ENCODE measurements around the gene UBXN2A.
"Not testable (repeated sequence)": the region's sequence is repeated elsewhere in the genome, so short reads cannot be mapped to it uniquely, and the experiment has no call there.

Gene UBXN2A

GRCh38 chr2:24014902-24015301 is 74.6 kb downstream of the UBXN2A start:
- DNase-seq, result not testable (repeated sequence)

DNA sequence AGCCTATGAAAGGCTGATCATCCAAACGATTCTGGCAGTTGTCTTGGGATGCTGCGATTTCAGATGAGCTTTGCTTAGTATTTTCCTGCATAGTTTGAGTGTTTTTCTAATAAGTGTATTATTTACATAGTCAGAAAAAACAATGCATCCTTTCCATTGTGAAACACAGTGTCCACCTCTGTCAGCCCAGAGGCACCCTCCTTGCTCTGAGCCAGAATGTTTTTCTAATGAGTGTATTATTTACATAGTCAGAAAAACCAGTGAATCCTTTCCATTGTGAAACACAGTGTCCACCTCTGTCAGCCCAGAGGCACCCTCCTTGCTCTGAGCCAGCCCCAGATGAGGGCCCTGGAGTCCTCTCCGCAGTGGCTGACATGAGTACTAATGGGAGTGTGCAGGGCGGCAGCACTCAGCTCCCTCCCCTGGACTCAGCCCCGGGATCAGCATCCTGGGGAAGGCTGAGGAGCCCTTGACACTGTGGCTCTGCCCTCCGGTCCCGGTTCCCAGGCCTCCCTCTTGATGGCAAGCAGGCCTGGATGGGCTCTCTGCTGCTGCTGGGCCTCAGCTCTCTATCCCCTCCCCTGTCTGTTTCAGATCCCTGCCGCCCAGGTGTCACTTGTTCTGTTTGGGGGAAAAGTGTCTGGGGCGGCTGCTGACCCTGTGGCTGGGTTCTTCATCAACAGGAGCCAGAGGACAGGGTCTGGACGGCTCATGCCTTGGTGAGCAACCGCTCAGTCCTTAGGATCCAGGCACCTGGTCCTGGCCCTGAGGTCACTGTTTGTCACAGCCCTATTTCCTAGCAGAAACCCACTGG is 75.5 kb downstream of the UBXN2A start:
- DNase-seq, result no peak

DNA sequence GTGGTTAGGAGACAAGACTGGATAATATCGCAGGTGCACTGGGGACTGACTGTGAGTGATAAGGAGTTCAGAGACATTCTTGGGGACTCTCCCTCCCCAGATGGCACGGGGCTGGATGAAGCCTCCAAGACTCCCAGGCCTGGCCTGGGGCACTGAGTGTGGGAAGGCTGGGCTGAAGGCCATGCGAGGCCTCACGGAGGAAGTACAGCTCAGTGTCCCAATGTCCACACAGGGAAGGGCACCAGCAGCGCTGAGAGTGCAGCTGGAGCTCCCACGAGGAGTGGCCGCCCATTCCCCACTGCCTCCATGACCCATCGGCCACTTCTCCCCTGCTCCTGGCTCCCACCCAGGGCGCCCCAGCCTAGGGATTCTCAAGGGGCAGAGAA is 76.1 kb downstream of the UBXN2A start:
- no peak for DNase-seq

DNA sequence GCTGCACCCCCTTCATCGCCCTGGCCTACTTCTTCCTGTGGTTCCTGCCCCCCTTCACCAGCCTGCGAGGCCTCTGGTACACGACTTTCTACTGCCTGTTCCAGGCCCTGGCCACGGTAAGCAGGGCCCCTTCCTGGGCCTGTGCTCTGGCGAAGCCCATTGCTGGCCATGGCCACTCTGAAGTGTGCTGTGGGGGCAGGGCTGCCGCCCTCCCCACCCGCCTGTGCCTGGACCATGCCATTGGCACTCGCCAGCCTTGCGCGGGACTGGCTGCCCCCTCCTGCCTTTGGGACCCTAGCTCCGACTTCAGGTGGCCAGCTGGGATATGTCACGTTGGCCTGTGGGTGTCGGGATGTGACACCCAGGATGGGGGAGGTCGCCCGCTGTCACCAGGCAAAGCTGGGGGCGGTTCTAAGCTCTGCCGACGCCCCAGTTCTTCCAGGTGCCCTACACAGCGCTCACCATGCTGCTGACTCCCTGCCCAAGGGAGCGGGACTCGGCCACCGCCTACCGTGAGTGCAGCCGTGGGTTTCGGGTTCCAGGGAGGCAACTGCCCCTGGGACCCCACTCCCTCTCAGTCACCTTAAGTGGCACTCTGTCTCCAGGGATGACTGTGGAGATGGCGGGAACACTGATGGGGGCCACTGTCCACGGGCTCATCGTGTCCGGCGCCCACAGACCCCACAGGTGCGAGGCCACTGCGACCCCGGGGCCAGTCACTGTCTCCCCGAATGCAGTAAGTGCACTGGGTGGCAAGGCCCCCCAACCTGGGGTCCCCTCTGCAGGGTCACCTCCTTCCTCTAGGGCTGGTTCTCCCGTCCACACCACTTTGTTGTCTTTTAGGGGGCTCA is 76.8 kb downstream of the UBXN2A start:
- no peak for DNase-seq

GRCh38 chr2:24017711-24018110 is 77.4 kb downstream of the UBXN2A start:
- DNase-seq, result no peak

DNA sequence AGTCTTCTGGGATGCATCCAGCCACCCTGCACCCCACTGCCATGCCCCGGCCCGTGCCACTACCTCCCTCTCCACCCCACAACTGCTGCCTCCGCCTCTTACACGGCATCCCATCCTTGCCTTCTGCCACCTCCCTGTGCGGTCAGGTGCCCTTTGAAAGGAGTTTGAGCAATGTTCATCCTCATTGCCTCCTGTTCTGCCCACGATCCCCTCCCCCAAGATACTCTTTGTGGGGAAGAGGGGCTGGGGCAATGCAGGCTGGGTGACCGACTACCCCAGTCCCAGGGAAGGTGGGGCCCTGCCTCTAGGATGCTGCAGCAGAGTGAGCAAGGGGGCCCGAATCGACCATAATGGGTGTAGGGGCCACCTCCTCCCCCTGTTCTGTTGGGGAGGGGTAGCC is 78.0 kb downstream of the UBXN2A start:
- no peak for DNase-seq

GRCh38 chr2:24019729-24020128 is 79.5 kb downstream of the UBXN2A start:
- DNase-seq, result no peak

GRCh38 chr2:24020244-24020643 is 80.0 kb downstream of the UBXN2A start:
- no peak for DNase-seq

DNA sequence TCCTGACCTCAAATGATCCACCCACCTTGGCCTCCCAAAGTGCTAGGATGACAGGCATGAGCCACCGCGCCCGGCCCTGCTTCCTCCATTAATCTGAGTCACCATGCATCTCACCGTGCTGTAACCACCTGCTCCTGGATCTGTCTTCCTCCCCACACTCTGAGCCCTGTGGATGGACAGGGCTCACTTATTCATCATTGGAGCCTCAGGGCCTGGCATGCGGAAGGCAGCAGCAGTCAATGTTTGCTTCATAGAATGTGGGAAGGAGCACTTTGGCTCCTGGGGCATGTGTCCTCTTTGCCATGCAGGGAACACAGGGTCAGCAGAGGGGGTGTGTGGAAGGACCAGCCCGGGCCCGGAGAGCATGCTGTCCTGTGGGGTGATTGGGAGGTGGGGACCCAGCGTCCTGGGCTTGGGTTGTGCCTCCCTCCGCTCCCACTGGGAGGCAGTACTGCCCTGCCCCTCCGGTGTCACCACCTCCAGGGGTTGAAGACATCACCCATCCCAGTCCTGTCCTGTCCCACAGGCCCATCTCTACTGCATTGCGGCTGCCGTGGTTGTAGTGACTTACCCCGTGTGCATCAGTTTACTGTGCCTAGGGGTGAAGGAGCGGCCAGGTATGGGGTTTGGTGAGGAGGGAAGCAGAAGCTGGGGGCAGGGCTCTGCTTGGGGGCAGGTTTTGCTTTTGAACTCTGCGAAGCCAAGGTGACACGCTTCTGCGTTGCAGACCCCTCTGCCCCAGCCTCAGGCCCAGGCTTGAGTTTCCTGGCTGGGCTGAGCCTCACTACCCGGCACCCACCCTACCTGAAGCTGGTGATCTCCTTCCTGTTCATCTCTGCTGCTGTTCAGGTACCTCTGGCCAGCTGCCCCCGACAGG is 81.1 kb downstream of the UBXN2A start:
- no peak for DNase-seq

DNA sequence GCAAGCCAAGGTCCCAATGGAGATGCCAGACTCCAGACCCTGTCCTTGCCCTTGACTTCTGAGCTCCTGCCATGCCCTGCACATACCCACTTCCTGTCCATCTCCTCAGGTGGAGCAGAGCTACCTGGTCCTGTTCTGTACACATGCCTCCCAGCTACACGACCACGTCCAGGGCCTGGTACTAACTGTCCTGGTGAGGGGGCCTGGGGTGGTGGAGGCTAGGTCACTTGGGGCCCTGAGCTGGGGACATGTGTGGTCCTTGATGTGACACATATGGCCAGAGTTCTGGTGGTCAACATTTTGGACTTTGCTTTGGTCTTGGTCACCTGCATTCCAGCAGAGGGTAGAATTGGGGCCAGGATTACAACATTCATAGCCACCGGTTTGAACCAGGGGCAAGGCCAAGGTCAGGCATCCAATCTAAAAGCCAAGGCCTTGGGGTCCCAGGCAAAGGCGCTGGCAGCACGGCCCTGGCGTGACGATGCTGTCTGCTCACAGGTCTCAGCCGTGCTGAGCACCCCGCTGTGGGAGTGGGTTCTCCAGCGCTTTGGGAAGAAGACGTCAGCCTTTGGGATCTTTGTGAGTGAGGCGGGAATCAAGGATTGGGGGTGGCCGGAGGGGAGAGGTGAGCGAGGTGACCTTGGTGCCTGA is 82.2 kb downstream of the UBXN2A start:
- no peak for DNase-seq

DNA sequence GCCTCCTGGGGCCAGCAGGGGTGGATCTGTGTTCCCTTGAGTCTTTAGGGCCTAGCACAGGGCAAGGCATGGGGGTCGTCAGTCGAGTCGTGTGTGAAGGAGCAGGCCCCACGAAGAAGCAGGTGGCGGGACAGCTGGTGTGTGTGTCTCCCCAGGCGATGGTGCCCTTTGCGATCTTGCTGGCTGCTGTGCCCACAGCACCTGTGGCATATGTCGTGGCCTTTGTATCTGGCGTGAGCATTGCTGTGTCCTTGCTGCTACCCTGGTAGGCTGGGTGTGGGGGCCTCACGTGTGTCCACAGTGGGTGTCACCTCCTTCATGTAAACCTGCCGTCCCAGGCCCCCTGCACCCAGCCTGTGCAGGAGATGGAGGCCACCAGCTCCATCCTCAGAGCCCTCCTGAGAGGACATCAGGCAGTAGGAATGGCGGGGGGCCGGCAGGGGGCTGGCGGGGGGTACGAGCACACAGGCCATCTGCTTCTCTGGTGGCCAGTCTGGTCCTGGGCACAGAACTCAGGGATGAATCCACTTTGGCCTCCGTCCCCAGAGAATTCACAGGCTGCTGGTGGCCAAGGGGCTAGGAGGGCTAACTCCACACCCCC is 82.8 kb downstream of the UBXN2A start:
- no peak for DNase-seq

GRCh38 chr2:24024018-24024417 is 83.8 kb downstream of the UBXN2A start:
- DNase-seq, result no peak

DNA sequence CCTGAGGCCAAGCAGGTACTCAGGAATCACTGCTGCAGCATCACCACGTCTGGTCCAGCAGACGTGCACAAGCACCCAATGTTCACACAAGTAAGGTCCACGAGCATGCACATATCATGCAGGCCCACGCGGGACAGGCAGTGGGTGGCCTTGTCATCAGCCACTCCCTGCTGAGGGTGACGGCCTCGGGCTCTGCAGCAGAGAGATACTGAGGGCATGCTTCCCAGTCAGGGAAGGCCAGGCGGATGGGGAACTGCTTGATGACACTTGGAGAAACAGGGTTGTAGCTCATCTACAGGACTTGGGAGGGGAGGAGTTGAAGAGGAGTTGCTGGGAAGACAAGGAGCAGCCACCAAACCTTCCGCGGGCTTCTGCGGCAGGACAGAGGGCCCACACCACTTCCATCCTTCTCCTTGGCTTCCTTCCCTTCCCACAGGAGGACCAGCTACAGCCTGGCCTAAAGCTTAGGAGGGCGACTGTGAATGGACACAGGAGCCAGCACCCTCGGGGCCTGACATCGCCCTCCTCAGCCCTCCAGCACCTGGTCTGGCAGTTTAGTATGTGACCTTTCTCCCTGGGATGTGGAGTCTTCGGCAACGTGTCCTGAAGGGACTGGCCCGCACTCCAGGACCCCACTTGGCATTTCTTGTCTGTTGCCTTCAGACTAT is 84.9 kb downstream of the UBXN2A start:
- DNase-seq, result no peak

GRCh38 chr2:24026233-24026632 is 86.0 kb downstream of the UBXN2A start:
- DNase-seq, result no peak

GRCh38 chr2:24038786-24039499 is 98.7 kb downstream of the UBXN2A start:
- DNase-seq, result no peak

DNA sequence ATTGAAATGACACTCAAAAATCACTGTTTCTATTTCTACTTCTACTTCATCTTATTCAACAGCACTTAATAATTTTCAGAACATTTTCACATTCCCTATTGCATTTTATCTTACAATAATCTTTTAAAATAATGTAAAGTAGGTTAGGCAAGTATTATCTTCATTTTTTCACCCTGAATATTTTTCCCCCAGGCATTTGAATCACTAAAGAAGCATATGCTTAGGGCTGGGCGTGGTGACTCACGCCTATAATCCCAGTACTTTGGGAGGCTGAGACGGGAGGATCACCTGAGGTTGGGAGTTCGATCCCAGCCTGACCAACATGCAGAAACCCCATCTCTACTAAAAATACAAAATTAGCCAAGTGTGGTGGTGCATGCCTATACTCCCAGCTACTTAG is 100.2 kb downstream of the UBXN2A start:
- DNase-seq, result no peak

DNA sequence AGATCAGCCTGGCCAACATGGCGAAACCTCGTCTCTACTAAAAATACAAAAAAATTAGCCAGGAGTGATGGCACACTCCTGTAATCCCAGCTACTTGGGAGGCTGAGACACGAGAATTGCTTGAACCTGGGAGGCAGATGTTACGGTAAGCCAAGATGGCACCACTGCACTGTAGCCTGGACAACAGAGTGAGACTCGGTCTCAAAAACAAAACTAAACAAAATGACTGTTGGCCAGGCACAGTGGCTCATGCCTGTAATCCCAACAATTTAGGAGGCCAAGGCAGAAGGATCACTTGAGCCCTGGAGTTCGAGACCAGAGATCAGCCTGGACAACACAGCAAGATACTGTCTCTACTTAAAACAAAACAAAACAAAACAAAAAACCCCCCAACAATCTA is 102.9 kb downstream of the UBXN2A start:
- not testable (repeated sequence) for DNase-seq

DNA sequence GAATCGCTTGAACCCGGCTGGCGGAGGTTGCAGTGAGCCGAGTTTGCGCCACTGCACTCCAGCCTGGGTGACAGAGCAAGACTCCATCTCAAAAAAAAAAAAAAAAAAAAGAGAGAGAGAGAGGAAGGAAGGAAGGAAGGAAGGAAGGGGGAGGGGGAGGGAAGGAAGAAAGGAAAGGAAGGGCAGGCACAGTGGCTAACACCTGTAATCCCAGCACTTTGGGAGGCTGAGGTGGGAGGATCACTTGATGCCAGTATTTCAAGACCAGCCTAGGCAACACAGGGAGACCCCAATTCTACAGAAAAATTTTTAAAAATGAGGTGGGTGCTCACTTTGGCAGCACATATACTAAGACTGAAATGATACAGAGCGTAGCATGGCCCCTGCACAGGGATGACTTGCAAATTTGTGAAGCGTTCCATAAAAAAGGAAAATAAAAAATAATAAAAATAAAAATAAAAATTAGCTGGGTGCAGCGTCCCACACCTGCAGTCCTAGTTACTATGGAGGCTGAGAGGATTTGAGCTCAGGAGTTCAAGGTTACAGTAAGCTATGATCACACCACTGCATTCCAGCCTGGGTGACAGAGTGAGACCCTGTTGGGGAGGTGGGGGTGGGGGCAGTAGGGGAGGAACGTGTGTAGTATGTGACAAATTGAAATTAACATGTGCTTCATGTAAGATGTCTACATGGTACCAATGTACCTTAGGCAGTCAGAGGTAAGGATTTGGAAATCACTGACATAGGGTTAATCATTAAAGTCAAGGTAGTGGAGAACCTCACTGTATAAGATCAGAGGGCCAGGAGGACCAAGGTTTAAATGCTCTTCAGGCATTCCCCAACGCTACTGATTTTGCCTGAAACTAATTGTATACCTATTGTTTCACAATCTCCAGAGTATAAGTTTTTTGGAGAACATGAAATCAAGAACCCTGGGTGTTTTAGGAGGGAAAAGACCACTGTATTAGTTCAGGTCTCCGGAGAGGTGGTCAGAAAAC is 105.5 kb downstream of the UBXN2A start:
- DNase-seq, result no peak

- DNase-seq, result no peak
Observed at GRCh38 chr2:24046599-24046929, 106.3 kb downstream of the UBXN2A start.
